GM12892 (cell line): ENCODE results near the gene TPM2.

Source experiments
- DNase-seq: peaks from one replicate; pipeline ENCODE4 v3.0.0; 2011; ENCODE audit not compliant: insufficient read length
- FAIRE-seq: peaks from 2 replicates; lab custom pipeline; 2011; peaks lifted over from hg19 to GRCh38; lab: Jason Lieb, UNC
- POLR2A ChIP-seq: IDR thresholded peaks from 2 replicates; pipeline ENCODE4 v1.6.1; 2011; ENCODE audit warnings: low read depth, low read length, control low read depth
- POLR2AphosphoS5 ChIP-seq: IDR thresholded peaks from 2 replicates; pipeline ENCODE4 v1.6.1; 2011; ENCODE audit warnings: low read depth, low read length, control low read depth
- TAF1 ChIP-seq: IDR thresholded peaks from 2 replicates; pipeline ENCODE4 v1.6.1; 2011; ENCODE audit warnings: low read depth, mild to moderate bottlenecking, control low read depth, low read length, borderline replicate concordance

Gene TPM2

GRCh38 chr9:35717132-35717870 lies 27.6 kb upstream of the TPM2 start:
- DNase-seq (no peak), FAIRE-seq (no peak)

GRCh38 chr9:35716230-35716629 lies 26.5 kb upstream of the TPM2 start:
- TF ChIP-seq TAF1, result no peak
- FAIRE-seq, result no peak
- no peak for DNase-seq

More at GRCh38 chr9:35717132-35717870, 27.6 kb upstream of the TPM2 start:
- TF ChIP-seq POLR2AphosphoS5, result no peak
- TF ChIP-seq TAF1, result no peak
- no peak for TF ChIP-seq POLR2A

GRCh38 chr9:35714579-35715252 lies 25.0 kb upstream of the TPM2 start:
- DNase-seq (no peak), FAIRE-seq (no peak)
- TF ChIP-seq TAF1, result no peak

- no peak for DNase-seq
- FAIRE-seq, result no peak
- TF ChIP-seq POLR2A (no peak), TAF1 (no peak)
Measured at GRCh38 chr9:35714123-35714522, 24.4 kb upstream of the TPM2 start.

- DNase-seq, result no peak
- no peak for FAIRE-seq
- TF ChIP-seq POLR2A (no peak), POLR2AphosphoS5 (no peak), TAF1 (no peak)
Measured at GRCh38 chr9:35713578-35713977, 23.9 kb upstream of the TPM2 start.

GRCh38 chr9:35712762-35713400 lies 23.2 kb upstream of the TPM2 start:
- FAIRE-seq (no peak), DNase-seq (no peak)
- TF ChIP-seq POLR2A, result no peak
- TF ChIP-seq TAF1, result no peak
- no peak for TF ChIP-seq POLR2AphosphoS5

GRCh38 chr9:35711501-35712428 lies 22.0 kb upstream of the TPM2 start:
- no peak for TF ChIP-seq POLR2A
- no peak for TF ChIP-seq POLR2AphosphoS5
- TF ChIP-seq TAF1, result no peak
- FAIRE-seq, result no peak
- DNase-seq, result no peak

GRCh38 chr9:35710818-35711500 lies 21.2 kb upstream of the TPM2 start:
- FAIRE-seq (no peak), DNase-seq (no peak)
- TF ChIP-seq POLR2A (no peak), TAF1 (no peak), POLR2AphosphoS5 (no peak)

- DNase-seq (no peak), FAIRE-seq (no peak)
- no peak for TF ChIP-seq POLR2AphosphoS5
- TF ChIP-seq POLR2A, result no peak
- no peak for TF ChIP-seq TAF1
Measured at GRCh38 chr9:35708146-35708545, 18.4 kb upstream of the TPM2 start.

GRCh38 chr9:35706951-35707350 lies 17.2 kb upstream of the TPM2 start:
- DNase-seq (no peak), FAIRE-seq (no peak)
- TF ChIP-seq TAF1, result no peak
- TF ChIP-seq POLR2A, result no peak
- TF ChIP-seq POLR2AphosphoS5, result no peak
